Astrocyte of the spinal cord (primary cell): ENCODE measurements around the gene DOCK7.
"Not testable (repeated sequence)": the region's sequence is repeated elsewhere in the genome, so short reads cannot be mapped to it uniquely, and the experiment has no call there.

ENCODE experiments used
- DNase-seq: peaks from one replicate; pipeline ENCODE4 v3.0.0; 2011; ENCODE audit warnings: low read depth, low spot score
- H3K4me3 ChIP-seq: 2 replicates; pipeline ENCODE4 v1.5.1; 2011; ENCODE audit warnings: low read depth, mild to moderate bottlenecking, low read length, moderate library complexity
- in situ Hi-C: cut with HindIII; loops from 2 replicates; pipeline ENCODE4 v1.10.0; 2017; ENCODE audit warnings: low sequenced_read_pairs
- TF ChIP-seq, protein P1 (sequence below): IDR thresholded peaks from 2 replicates; pipeline ENCODE4 v1.5.1; 2012; ENCODE audit warnings: low read depth, mild to moderate bottlenecking, low read length, inconsistent platforms

DOCK7 gene

DNA sequence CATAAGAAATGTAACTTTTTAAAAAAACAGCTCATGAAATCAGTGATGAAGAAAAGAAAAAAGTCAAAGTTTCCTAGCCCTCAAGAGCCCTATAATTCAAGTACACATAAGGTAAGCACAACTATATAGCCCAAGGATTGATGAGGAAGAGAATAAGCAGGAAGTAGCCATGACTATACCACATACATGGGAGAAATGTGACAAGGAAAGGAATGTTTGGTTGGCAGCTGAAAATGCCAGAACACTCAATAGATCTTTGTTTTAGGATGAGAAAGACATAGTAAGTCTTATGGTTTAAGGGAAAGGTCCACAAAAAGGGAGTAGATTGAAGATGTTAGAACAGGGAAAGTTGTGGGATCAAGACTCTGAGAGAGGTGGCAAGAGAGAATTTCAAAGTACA is 5.7 kb downstream of the DOCK7 start:
- H3K4me3 ChIP-seq: no peak overlapping the region
- in situ Hi-C loops: no loop called here
- no peak for DNase-seq
- TF ChIP-seq, protein P1, sequence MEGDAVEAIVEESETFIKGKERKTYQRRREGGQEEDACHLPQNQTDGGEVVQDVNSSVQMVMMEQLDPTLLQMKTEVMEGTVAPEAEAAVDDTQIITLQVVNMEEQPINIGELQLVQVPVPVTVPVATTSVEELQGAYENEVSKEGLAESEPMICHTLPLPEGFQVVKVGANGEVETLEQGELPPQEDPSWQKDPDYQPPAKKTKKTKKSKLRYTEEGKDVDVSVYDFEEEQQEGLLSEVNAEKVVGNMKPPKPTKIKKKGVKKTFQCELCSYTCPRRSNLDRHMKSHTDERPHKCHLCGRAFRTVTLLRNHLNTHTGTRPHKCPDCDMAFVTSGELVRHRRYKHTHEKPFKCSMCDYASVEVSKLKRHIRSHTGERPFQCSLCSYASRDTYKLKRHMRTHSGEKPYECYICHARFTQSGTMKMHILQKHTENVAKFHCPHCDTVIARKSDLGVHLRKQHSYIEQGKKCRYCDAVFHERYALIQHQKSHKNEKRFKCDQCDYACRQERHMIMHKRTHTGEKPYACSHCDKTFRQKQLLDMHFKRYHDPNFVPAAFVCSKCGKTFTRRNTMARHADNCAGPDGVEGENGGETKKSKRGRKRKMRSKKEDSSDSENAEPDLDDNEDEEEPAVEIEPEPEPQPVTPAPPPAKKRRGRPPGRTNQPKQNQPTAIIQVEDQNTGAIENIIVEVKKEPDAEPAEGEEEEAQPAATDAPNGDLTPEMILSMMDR: no peak

DNA sequence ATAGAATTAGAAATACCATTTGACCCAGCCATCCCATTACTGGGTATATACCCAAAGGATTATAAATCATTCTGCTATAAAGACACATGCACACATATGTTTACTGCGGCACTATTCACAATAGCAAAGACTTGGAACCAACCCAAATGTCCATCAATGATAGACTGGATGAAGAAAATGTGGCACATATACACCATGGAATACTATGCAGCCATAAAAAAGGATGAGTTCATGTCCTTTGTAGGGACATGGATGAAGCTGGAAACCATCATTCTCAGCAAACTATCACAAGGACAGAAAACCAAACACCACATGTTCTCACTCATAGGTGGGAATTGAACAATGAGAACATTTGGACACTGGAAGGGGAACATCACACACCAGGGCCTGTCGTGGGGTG is 7.2 kb downstream of the DOCK7 start:
- H3K4me3 ChIP-seq, in situ Hi-C loops, DNase-seq: not testable (repeated sequence)

DNA sequence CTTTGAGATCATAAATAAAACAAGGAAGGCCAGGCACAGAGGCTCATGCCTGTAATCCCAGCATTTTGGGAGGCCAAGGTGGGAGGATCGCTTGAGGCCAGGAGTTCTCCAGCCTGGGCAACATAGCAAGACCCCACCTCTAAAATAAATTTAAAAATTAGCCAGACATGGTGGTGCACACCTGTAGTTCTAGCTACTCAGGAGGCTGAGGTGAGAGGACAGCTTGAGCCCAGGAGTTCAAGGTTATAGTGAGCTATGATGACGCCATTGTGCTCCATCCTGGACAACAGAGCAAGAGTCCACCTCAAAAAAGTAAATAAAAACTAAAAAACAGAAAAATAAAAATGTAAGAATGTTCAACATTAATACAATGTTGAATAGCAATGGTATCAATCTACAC is 10.4 kb downstream of the DOCK7 start:
- in situ Hi-C loops, DNase-seq, H3K4me3 ChIP-seq: not testable (repeated sequence)

DNA sequence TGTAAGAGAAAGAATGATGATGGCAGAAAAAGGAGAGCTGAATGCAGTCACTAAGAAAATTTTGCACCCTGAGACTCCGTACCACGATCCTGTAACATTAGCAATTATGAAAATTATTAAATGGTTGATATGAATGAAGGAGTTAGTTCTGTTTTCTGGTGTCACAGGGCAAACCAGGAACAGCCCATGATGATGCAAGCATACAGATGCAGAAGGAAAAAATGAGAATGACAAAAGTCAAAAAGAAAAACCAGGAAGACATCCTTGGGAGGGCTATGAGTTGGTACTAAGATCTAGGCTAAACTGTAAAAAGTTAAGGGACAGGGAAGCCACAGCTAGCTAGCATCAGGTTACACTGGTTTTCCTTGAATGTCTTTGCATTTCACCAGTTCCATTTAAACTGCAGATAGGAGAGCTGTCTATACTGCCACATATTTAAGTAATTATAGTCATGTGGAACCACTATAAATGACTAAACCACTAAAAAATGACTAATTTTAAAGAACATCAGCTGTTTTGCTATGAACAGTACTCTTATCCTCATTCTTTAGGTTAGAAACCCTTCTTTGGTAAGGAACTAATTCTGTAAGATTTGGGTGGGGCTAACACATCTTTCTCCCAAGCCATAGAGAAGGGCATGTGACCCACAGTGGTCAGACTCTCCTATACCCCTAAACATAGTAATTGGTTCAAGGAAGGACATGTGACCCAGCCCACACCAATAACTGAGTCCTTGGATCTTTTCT is 11.4 kb downstream of the DOCK7 start:
- DNase-seq: peak; percentile 51
- in situ Hi-C loops: no loop called here
- TF ChIP-seq, protein P1: no peak
- no peak overlapping the region for H3K4me3 ChIP-seq

DNA sequence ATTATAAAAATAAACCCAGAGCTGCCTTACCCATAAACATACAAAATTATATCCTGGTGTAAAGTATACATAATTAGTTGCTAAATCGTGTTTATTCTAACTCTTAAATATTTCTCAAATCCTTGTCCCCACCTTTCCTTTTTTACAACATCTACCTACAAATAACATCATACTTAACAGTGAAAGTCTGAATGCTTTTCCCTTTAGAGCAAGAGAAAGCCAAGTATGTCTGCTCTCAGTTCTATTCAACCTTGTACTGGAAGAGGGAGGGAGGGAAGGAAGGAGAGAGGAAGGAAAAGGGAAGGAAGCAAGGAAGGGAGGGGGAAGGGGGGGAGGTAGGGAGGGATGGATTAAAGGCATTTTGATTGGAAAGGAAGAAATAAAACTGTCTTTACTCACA is 14.6 kb downstream of the DOCK7 start:
- H3K4me3 ChIP-seq: no peak overlapping the region
- DNase-seq: no peak
- TF ChIP-seq, protein P1: no peak
- in situ Hi-C loops: no loop called here

DNA sequence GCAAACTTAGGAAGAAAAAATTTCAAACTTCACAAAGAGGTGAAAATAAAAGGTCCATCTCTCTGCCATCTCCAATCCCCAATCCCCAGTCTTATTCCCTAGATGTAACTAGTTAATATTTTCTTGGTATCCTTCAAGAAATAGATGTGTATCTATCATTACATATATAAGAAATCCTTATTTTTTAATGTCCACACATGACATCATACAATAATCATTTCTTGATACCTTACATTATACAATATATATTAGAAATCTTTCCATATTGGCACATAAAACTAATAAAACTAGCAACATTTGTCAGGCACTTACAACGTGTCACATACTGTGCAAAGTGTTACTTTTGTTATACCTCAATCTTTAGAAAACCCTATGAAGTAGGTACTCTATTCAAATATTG is 16.2 kb downstream of the DOCK7 start:
- DNase-seq: no peak

DNA sequence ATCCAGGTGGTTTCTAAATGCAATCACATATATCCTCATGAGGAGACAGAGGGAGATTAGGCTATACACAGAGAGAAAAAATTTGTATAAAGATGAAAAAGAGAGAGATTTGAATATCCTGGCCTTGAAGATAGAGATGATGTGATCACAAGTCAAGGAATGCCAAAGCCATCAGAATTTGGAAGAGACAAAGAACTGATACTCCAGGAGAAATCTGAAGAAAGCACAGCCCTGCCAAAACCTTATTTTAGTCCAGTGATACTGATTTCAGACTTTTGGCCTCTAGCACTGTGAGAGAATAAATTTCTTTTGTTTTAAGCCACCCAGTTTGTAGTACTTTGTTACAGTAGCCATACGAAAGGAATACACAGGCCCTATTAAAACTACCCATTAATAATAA is 33.4 kb downstream of the DOCK7 start:
- DNase-seq: no peak
- H3K4me3 ChIP-seq: no peak overlapping the region
- in situ Hi-C loops: no loop called here
- TF ChIP-seq, protein P1: no peak

More for the DNA sequence above, 16.2 kb downstream of the DOCK7 start:
- in situ Hi-C loops: no loop called here
- no peak overlapping the region for H3K4me3 ChIP-seq
- TF ChIP-seq, protein P1: no peak

DNA sequence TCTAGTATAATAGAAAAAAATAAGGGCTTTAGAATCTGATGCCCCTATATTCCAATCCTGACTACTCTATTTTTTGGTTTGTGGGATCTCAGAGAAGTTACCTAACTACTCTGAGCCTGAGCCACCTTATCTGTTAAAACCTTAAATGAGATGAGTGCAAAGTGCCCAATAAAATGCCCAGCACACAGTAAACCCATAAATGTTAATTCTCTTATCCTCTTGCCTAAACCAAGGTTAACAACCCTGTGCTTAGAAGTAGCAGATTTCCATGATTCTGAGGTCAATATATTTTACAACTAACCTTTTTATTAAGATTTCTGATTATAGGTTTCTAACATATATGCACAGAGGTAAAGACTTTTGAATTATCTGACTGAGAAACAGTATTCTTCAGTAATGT is 35.8 kb downstream of the DOCK7 start:
- DNase-seq: no peak
- in situ Hi-C loops: no loop called here
- TF ChIP-seq, protein P1: no peak

More for the DNA sequence above, 35.8 kb downstream of the DOCK7 start:
- H3K4me3 ChIP-seq: no peak overlapping the region
